Activated CD8-positive, alpha-beta T cell treated with anti-CD3 and anti-CD28 coated beads, Interleukin-2, amount 10 ng/mL, durations not matched to agents 7 days and 5 days (primary cell): ENCODE results near the gene PEX5L. TPM values are rescaled to one million over a fixed set of nuclear protein-coding genes. Genes with fewer than 3 reads are reported as not detected.

Experiments
- ATAC-seq: fragments of 150-1000 bp; cut with Tn5 transposase; one replicate; pipeline ENCODE4 v1.10.0; 2021; ENCODE audit warnings: moderate library complexity
- CTCF ChIA-PET: fragments of 350-600 bp; sonication (Branson Sonifier 250); formaldehyde crosslinking; loops from one replicate; lab custom pipeline; 2021; ENCODE audit warnings: antibody characterized with exemption; lab: Charles Lee
- POLR2A ChIA-PET: fragments of 350-600 bp; sonication (Branson Sonifier 250); formaldehyde crosslinking; loops from one replicate; lab custom pipeline; 2021; ENCODE audit warnings: antibody characterized with exemption; lab: Charles Lee
- DNase-seq: peaks from one replicate; pipeline ENCODE4 v3.0.0-alpha.2; 2020
- H3K27ac Mint-ChIP-seq: one replicate; pipeline ENCODE4 v1.8.0; 2021; ENCODE audit warnings: mild to moderate bottlenecking, mixed read lengths
- H3K27me3 Mint-ChIP-seq: one replicate; pipeline ENCODE4 v1.8.0; 2021; ENCODE audit warnings: low read depth, mixed read lengths
- H3K36me3 Mint-ChIP-seq: one replicate; pipeline ENCODE4 v1.8.0; 2021; ENCODE audit warnings: low read depth, mixed read lengths
- H3K4me1 Mint-ChIP-seq: one replicate; pipeline ENCODE4 v1.8.0; 2021; ENCODE audit warnings: low read depth, mixed read lengths
- H3K4me3 Mint-ChIP-seq: one replicate; pipeline ENCODE4 v1.8.0; 2021; ENCODE audit warnings: mild to moderate bottlenecking, mixed read lengths
- H3K9me3 Mint-ChIP-seq: one replicate; pipeline ENCODE4 v1.8.0; 2022; ENCODE audit warnings: mixed read lengths; ENCODE audit not compliant: insufficient read depth
- total RNA-seq, 2 experiments: library from RNA; stranded (reverse); gene quantifications; one replicate each; pipeline ENCODE4 v1.2.3, GENCODE V29; 2021

The PEX5L gene
- total RNA-seq, 2 experiments from 2014 or later = not detected

DNA sequence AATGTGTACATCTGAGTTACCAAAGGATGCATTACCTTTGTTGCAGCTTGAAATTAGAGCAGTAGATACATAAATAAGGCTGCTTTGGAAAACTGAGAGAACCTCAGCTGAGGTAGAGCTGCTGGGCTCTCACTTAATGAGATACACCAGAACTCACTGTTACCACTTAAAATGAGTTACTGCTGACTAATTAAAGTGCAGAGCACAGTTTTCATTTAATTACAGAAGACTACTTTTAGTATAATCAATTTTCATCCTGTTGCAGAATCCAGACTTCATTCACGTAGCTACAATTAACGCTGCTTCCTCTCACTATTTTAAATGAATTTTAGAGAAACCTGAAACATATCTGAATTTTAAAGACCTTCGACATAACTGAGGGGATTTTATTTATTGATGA lies 214.4 kb downstream of the PEX5L start:
- H3K4me3 Mint-ChIP-seq = no peak overlapping the region
- H3K27ac Mint-ChIP-seq = no peak overlapping the region
- CTCF ChIA-PET = interaction anchor here (0.9 kb wide), 1 partner anchor 10 kb away, joined by 4 read pairs; no protein-coding TSS in a partner anchor
- no peaks in the 10 kb centered on the region for H3K27me3 Mint-ChIP-seq
- POLR2A ChIA-PET = no interaction called here
- DNase-seq (no peak), ATAC-seq (no peak)
- H3K36me3 Mint-ChIP-seq = no peaks in the 10 kb centered on the region
- no peaks in the 10 kb centered on the region for H3K4me1 Mint-ChIP-seq
- H3K9me3 Mint-ChIP-seq = no peaks in the 10 kb centered on the region

GRCh38 chr3:179819379-179819778 lies 217.4 kb downstream of the PEX5L start:
- no peak for ATAC-seq
- no peaks in the 10 kb centered on the region for H3K36me3 Mint-ChIP-seq
- no peaks in the 10 kb centered on the region for H3K9me3 Mint-ChIP-seq
- ChIA-PET CTCF (no interaction called here), POLR2A (no interaction called here)
- no peak overlapping the region for H3K27ac Mint-ChIP-seq
- H3K27me3 Mint-ChIP-seq = no peaks in the 10 kb centered on the region
- no peak overlapping the region for H3K4me3 Mint-ChIP-seq
- no peak for DNase-seq
- no peaks in the 10 kb centered on the region for H3K4me1 Mint-ChIP-seq

DNA sequence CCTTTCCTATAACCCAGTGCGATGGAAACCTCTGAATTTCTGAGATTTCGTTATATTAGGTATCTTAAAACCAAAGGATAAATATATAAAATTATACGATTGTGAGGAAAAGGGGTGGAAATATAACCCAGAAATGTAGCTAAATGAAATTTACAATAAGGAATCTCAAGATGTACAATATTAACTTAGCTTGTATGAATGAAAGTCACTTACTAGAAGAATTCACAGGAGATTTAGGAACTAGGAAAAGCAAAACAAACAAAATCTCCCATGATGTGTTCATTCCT lies 224.7 kb downstream of the PEX5L start:
- ChIA-PET CTCF (interaction anchor here (1.0 to 1.5 kb wide), 7 partner anchors 10 to 667 kb away, joined by 3 to 5 read pairs (median 3); no protein-coding TSS in a partner anchor), POLR2A (no interaction called here)
- Mint-ChIP-seq H3K27ac (no peak overlapping the region), H3K4me1 (peaks cover 3% of the 10 kb centered on the region), H3K9me3 (no peaks in the 10 kb centered on the region), H3K4me3 (no peak overlapping the region), H3K36me3 (no peaks in the 10 kb centered on the region), H3K27me3 (no peaks in the 10 kb centered on the region)
- DNase-seq (no peak), ATAC-seq (no peak)

- POLR2A ChIA-PET = no interaction called here
- Mint-ChIP-seq H3K9me3 (no peaks in the 10 kb centered on the region), H3K27me3 (no peaks in the 10 kb centered on the region), H3K36me3 (no peaks in the 10 kb centered on the region), H3K4me1 (peaks cover 3% of the 10 kb centered on the region), H3K27ac (no peak overlapping the region), H3K4me3 (no peak overlapping the region)
- CTCF ChIA-PET = interaction anchor here (1.0 to 1.5 kb wide), 6 partner anchors 11 to 667 kb away, joined by 3 to 5 read pairs (median 3); no protein-coding TSS in a partner anchor
- ATAC-seq (peak; percentile 49), DNase-seq (peak; percentile 37)
These were observed 225.2 kb downstream of the PEX5L start for GRCh38 chr3:179811321-179812095.

GRCh38 chr3:179809639-179810038 lies 227.1 kb downstream of the PEX5L start:
- Mint-ChIP-seq H3K9me3 (no peaks in the 10 kb centered on the region), H3K4me1 (peaks cover 3% of the 10 kb centered on the region), H3K4me3 (no peak overlapping the region), H3K36me3 (no peaks in the 10 kb centered on the region), H3K27ac (no peak overlapping the region), H3K27me3 (no peaks in the 10 kb centered on the region)
- CTCF ChIA-PET = no interaction called here
- ATAC-seq (no peak), DNase-seq (no peak)
- POLR2A ChIA-PET = no interaction called here

DNA sequence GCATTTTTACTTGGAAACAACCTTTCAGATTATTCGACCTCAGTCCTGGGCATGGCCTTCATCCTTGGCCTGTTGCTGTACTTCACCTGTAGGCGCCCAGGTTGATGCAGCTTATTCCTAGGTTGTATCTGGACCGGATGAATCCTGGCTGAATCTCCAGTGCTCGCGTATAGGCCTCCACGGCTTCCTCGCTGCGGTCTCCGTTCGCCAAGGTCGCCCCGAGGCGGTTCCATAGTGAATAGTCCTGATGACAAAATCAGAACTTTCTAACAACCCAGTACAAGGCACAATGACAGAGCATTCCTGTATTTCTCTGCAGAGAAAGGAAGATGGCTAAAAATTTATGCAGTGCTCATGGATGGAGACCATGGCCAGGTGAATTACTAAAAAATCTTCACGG lies 229.1 kb downstream of the PEX5L start:
- ChIA-PET CTCF (no interaction called here), POLR2A (no interaction called here)

GRCh38 chr3:179806177-179806576 lies 230.6 kb downstream of the PEX5L start:
- no peak overlapping the region for H3K27ac Mint-ChIP-seq
- H3K4me3 Mint-ChIP-seq = no peak overlapping the region
- no peak for ATAC-seq
- H3K9me3 Mint-ChIP-seq = no peaks in the 10 kb centered on the region
- POLR2A ChIA-PET = no interaction called here
- H3K4me1 Mint-ChIP-seq = no peaks in the 10 kb centered on the region
- CTCF ChIA-PET = no interaction called here
- no peaks in the 10 kb centered on the region for H3K36me3 Mint-ChIP-seq
- no peaks in the 10 kb centered on the region for H3K27me3 Mint-ChIP-seq
- no peak for DNase-seq

More for the DNA sequence above, 229.1 kb downstream of the PEX5L start:
- H3K4me3 Mint-ChIP-seq = no peak overlapping the region
- no peaks in the 10 kb centered on the region for H3K36me3 Mint-ChIP-seq
- H3K27me3 Mint-ChIP-seq = no peaks in the 10 kb centered on the region
- H3K27ac Mint-ChIP-seq = no peak overlapping the region
- ATAC-seq (no peak), DNase-seq (no peak)
- no peaks in the 10 kb centered on the region for H3K9me3 Mint-ChIP-seq
- H3K4me1 Mint-ChIP-seq = peaks cover 3% of the 10 kb centered on the region

DNA sequence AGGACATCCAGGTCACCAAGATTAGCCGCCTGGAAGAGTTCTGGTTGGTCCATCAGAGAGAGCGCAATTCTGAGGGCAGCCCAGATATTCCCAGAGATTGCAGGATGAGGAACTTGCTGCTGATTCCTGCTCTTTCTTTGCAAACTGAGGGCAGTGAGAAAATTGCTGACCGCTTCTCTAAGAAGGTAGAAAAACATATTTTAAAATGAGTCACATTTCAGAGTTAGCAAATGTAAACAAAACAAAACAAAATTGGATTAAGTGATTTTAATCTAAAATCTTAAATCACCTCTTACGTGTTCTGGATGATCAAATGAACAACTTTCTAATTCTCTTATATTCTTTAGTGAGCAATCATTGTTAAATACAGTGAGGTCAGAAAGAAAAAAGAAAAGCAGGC lies 234.9 kb downstream of the PEX5L start:
- Mint-ChIP-seq H3K9me3 (no peaks in the 10 kb centered on the region), H3K27me3 (peaks cover 4% of the 10 kb centered on the region), H3K36me3 (no peaks in the 10 kb centered on the region), H3K4me1 (no peaks in the 10 kb centered on the region), H3K4me3 (no peak overlapping the region), H3K27ac (no peak overlapping the region)
- no peak for ATAC-seq
- DNase-seq = no peak
- CTCF ChIA-PET = no interaction called here
- POLR2A ChIA-PET = no interaction called here

DNA sequence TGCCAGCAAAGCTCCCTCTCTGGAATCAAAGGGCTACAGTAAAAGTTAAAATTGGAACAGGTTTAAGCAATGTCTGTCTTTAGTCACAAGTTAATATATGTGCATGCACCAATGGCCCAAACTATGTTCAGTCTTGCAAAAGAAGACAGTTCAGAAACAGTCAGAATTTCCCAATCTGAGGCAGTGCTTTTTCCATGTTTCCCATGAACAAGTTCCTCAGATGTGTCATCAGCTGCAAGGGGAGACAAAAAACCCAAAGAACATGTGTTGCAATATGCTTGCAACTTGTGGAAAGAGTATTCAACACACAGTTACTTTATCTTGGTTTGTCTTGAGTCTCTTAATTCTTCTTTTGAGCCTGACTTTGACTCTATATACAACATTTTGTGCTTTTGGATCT lies 235.5 kb downstream of the PEX5L start:
- ChIA-PET CTCF (interaction anchor here (1.2 kb wide), 1 partner anchor 10 kb away, joined by 3 read pairs; no protein-coding TSS in a partner anchor), POLR2A (no interaction called here)
- no peak overlapping the region for H3K27ac Mint-ChIP-seq
- no peak for DNase-seq
- peaks cover 4% of the 10 kb centered on the region for H3K27me3 Mint-ChIP-seq
- ATAC-seq = no peak
- H3K9me3 Mint-ChIP-seq = no peaks in the 10 kb centered on the region
- no peak overlapping the region for H3K4me3 Mint-ChIP-seq
- H3K4me1 Mint-ChIP-seq = no peaks in the 10 kb centered on the region
- H3K36me3 Mint-ChIP-seq = no peaks in the 10 kb centered on the region

GRCh38 chr3:179797192-179797591 lies 239.5 kb downstream of the PEX5L start:
- CTCF ChIA-PET = no interaction called here
- Mint-ChIP-seq H3K9me3 (no peaks in the 10 kb centered on the region), H3K27me3 (peaks cover 4% of the 10 kb centered on the region), H3K27ac (no peak overlapping the region), H3K4me3 (no peak overlapping the region), H3K36me3 (no peaks in the 10 kb centered on the region), H3K4me1 (no peaks in the 10 kb centered on the region)
- ATAC-seq (no peak), DNase-seq (no peak)
- POLR2A ChIA-PET = no interaction called here

DNA sequence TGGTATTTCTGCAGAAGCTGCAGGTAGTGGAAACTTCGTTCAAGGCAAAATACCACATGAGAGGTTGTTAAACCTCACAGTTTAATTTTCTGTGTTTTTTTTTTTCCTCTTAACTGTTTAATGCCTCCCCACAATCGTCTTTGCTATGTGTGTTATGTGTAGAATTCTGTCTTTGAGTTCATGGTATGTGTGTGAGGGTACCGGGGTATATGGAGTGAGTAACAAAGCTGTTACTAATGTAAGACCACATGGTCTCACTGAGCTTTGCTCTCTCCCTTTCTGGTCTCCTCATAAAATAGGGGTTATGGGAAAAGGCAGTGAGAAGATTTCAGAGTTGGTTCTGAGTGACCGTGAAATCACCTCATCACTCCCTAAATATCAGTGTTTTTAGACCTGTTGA lies 240.3 kb downstream of the PEX5L start:
- Mint-ChIP-seq H3K27me3 (peaks cover 4% of the 10 kb centered on the region), H3K4me1 (no peaks in the 10 kb centered on the region), H3K9me3 (no peaks in the 10 kb centered on the region), H3K4me3 (no peak overlapping the region), H3K36me3 (no peaks in the 10 kb centered on the region), H3K27ac (no peak overlapping the region)
- no peak for DNase-seq
- no peak for ATAC-seq
- POLR2A ChIA-PET = no interaction called here
- CTCF ChIA-PET = no interaction called here

GRCh38 chr3:179794355-179794754 lies 242.4 kb downstream of the PEX5L start:
- ChIA-PET CTCF (interaction anchor here (0.9 kb wide), 1 partner anchor 144 kb away, joined by 3 read pairs; no protein-coding TSS in a partner anchor), POLR2A (no interaction called here)
- ATAC-seq (no peak), DNase-seq (no peak)
- Mint-ChIP-seq H3K9me3 (no peaks in the 10 kb centered on the region), H3K4me3 (no peak overlapping the region), H3K4me1 (no peaks in the 10 kb centered on the region), H3K27ac (no peak overlapping the region), H3K36me3 (no peaks in the 10 kb centered on the region), H3K27me3 (peaks cover 2% of the 10 kb centered on the region)
